GM18858 (cell line): Measurements from ENCODE around the gene PPIL4.
"Not testable (repeated sequence)": the region's sequence is repeated elsewhere in the genome, so short reads cannot be mapped to it uniquely, and the experiment has no call there.

ENCODE experiments used
- ATAC-seq: cut with Tn5 transposase; IDR thresholded peaks from one replicate; pipeline ENCODE4 v1.9.1; 2021; ENCODE audit not compliant: unreplicated experiment

The PPIL4 gene

DNA sequence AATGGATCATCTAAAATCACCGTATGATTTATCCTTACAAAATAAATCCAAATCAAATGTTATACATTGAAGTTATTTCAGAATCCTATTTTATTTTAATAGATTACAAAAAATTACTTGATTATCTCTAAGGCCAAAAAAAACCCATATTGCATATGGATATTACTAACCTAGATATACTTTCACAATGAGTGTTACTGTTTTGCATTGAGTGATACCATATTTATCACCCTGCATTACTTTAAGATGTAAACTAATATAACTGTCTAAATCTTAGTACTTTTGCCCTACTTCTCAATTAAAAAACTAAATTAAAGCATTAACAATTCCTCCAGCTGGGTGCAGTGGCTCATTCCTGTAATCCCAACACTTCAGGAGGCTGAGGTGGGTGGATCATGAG is 11.1 kb downstream of the PPIL4 start:
- ATAC-seq = no peak

DNA sequence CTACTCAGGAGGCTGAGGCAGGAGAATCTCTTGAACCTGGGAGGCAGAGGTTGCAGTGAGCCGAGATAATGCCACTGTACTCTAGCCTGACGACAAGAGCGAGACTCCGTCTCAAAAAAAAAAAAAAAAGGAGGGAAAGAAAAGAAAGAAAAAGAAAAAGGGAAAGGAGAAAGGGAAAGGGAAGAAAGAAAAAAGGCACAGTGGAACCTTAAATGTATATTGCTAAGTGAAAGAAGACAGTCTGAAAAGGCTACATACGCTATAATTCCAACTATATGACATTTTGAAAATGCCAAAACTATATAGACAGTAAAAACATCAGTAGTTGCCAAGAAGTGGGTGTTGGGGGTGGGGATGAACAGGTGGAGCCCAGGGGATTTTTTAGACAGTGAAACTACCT is 16.2 kb downstream of the PPIL4 start:
- ATAC-seq = no peak

GRCh38 chr6:149515494-149515893 is 30.3 kb downstream of the PPIL4 start:
- no peak for ATAC-seq

DNA sequence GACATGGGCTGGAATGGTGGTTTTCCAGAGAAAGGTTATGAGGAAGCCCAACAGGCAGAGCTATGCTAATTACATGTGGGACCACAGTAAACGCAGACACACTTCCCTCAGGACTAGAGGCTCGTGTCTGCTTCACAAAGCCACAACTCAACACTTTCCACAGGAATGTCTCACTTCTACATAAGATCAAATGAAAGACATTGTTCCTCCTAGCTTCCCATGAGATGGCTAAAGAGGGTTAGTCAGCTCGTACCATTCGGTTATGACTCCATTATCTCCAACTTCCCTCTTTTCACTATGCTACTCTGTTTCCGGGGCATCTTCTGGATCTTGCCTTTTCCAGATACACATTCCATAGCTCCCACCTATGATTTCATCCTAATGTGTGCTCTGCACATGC is 31.9 kb downstream of the PPIL4 start:
- ATAC-seq = no peak

GRCh38 chr6:149510793-149511512 is 34.9 kb downstream of the PPIL4 start:
- no peak for ATAC-seq

DNA sequence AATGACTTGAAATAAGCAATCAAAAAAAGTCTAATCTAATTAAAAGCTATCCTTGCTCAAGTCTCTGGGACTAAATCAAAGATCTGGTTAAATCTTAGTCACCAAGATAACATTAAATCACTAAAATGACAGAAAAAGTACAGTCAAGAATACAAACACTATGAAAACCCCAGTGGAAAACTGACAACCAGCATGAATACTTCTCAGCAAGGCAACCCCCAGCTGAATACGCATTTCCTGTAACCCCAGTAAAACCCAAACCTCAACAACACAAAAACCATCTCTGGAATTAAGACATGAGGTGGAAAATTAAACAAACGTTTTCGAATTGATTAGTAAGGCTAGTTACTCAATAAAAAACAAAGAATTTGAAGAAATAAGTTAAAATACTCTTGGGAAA is 37.4 kb downstream of the PPIL4 start:
- no peak for ATAC-seq

- ATAC-seq = no peak
Observed at GRCh38 chr6:149503872-149504271, 42.0 kb downstream of the PPIL4 start.

- ATAC-seq = no peak
Observed at GRCh38 chr6:149503276-149503675, 42.6 kb downstream of the PPIL4 start.

GRCh38 chr6:149501768-149502167 is 44.1 kb downstream of the PPIL4 start:
- no peak for ATAC-seq

- no peak for ATAC-seq
Observed at GRCh38 chr6:149501201-149501600, 44.6 kb downstream of the PPIL4 start.

DNA sequence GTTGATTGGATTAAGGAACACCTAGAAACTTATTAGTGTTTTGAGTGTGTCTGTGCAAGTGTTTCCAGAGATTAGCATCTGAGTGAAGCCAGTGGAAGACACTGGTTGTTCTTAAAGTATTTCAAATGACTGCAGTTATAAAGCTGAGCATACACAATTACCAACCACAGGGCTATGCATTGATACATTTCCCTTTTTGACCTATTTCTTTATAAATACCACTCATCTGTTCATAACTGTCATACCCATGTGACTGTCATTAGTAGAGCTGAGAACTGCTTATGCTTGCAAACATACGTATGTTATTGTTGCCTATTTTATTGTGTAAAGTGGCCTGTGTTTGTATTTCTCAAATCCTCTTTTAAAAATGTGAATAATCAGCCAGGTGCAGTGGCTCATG is 45.7 kb downstream of the PPIL4 start:
- no peak for ATAC-seq

GRCh38 chr6:149499066-149499465 is 46.8 kb downstream of the PPIL4 start:
- no peak for ATAC-seq

GRCh38 chr6:149497365-149497764 is 48.5 kb downstream of the PPIL4 start:
- ATAC-seq = no peak

GRCh38 chr6:149496597-149496996 is 49.2 kb downstream of the PPIL4 start:
- ATAC-seq = peak; percentile 40

GRCh38 chr6:149495349-149496016 is 50.4 kb downstream of the PPIL4 start:
- ATAC-seq = not testable (repeated sequence)

DNA sequence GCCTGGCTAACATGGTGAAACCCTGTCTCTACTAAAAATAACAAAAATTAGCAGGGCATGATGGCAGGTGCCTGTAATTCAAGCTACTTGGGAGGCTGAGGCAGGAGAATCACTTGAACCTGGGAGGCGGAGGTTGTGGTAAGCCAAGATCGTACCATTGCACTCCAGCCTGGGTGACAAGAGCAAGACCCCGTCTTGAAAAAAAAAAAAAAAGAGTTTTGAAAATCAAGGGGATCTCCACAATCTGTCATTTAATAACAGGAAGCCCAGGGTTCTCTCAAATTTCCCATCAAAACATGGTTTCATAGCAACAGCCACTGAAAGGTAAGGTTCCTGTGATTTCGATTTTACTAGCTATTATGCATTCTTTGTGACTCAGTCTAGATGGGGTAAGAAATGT is 51.0 kb downstream of the PPIL4 start:
- peak; percentile 76 for ATAC-seq

GRCh38 chr6:149493761-149494320 is 52.0 kb downstream of the PPIL4 start:
- no peak for ATAC-seq

- no peak for ATAC-seq
Observed at GRCh38 chr6:149492798-149493343, 53.0 kb downstream of the PPIL4 start.

DNA sequence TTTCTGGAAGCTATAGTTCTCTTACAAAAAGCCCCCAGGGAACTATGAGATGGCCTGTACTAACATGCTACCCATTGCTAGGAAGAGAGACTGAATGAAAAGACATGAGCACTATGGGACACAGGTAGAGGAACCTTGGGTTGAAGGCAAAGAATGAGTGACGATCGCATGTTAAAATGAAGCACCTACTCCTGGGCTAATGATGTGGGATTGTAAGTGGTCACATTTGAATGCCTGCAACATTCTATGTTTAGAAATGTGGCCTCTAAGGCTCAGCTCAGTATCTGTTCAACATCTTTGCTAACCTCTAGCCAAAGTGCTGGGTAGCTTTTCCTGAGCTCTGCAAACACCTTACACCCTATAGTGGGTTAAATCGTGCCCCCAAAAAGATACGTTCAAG is 55.9 kb downstream of the PPIL4 start:
- no peak for ATAC-seq

DNA sequence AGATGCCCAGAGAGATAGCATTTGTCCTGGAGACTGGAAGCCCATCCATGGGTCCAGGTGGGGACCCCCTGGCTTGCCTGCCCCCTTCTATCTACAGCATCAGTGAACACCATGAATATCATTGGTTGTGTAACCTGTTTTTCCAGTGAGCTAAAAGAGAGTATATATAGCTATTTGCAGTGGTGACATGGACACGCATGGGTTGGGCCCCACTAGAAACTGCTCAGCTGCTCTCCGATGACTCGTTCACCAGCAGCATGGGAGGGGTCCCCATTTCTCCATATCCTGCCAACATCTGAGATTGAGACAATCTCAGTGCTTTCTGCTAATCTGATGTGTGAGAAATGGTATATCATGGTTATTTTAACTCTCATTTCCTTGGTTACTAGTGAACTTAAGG is 57.0 kb downstream of the PPIL4 start:
- no peak for ATAC-seq

DNA sequence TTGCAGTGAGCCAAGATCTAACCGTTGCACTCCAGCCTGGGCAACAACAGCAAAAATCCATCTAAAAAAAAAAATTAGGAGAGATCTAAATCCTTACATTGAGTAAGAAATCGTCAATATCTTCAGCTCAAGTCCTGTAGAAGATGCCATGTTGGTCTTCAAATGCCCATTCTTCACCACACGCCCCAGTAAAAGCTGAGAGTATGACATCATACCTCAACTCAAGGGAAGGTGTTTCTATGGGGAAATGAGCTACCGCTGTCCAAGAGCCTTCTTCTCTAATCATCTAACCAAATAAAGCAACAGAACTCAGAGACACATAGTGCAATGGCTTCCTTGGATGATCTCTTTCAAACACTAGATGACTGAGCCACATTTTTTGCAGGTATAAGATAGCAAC is 58.5 kb downstream of the PPIL4 start:
- no peak for ATAC-seq
